H1 (cell line): ENCODE data around the gene OBSCN. TPM values are rescaled to one million over a fixed set of nuclear protein-coding genes. Genes with fewer than 3 reads are reported as not detected.

ENCODE experiments used
- BCL11A ChIP-seq, 2 experiments: IDR thresholded peaks; one replicate each; pipeline ENCODE4 v1.6.1; 2011; ENCODE audit warnings: low read depth in 2 of 2, low read length in 2 of 2, mild to moderate bottlenecking in 2 of 2
- CBX8 ChIP-seq: fragments of 300-800, 300-1000 bp; sonication (generic); IDR thresholded peaks from 2 replicates; pipeline ENCODE4 v1.7.1; 2016; ENCODE audit warnings: low read depth, low read length, borderline replicate concordance
- EGR1 ChIP-seq: IDR thresholded peaks from 2 replicates; pipeline ENCODE4 v1.6.1; 2011; ENCODE audit warnings: low read depth, low read length, borderline replicate concordance
- JUND ChIP-seq: IDR thresholded peaks from 2 replicates; pipeline ENCODE4 v1.6.1; 2011; ENCODE audit warnings: mild to moderate bottlenecking, improper control_type of control experiment, low read length
- SIRT6 ChIP-seq: IDR thresholded peaks from one replicate; pipeline ENCODE4 v1.7.1; 2012; ENCODE audit warnings: low read length, inconsistent platforms
- TAF1 ChIP-seq: IDR thresholded peaks from 2 replicates; pipeline ENCODE4 v1.6.1; 2011; ENCODE audit warnings: mild to moderate bottlenecking, low read depth, low read length
- polyA plus RNA-seq, 7 experiments: library from polyadenylated mRNA; depleted of rRNA in 3 of 7; stranded (reverse) in 5 of 7; unstranded in 2 of 7; fragments of >200 nt in 5 of 7; fragments of 200-250 nt in 2 of 7; gene quantifications; 1 replicate in 5 of 7; 2 replicates in 1 of 7; 4 replicates in 1 of 7; pipeline versions ENCODE4 v1.2.1 to v1.2.3, GENCODE V29; 2011 to 2013; ENCODE audit warnings: missing spikeins in 2 of 7, mixed read lengths in 2 of 7
- total RNA-seq: library from RNA; stranded (reverse); fragmentation: NEBNext Ultra II Directional; extraction: Animal tissue kit (Norgen Biotek cat#: 25700); gene quantifications from 2 replicates; pipeline ENCODE4 v1.2.1, GENCODE V29; 2021
- TF ChIP-seq, protein P1 (sequence below), 3 experiments: IDR thresholded peaks; 1 replicate in 2 of 3; 2 replicates in 1 of 3; pipeline versions ENCODE4 v1.5.1 to v1.6.1; 2011; ENCODE audit warnings: low read length in 3 of 3, mild to moderate bottlenecking in 3 of 3, inconsistent platforms in 2 of 3, low read depth in 1 of 3, moderate library complexity in 1 of 3; ENCODE audit not compliant: insufficient read depth in 1 of 3; ENCODE audit errors: control extremely low read depth in 1 of 3

OBSCN gene
- total and polyA plus RNA-seq, 2 of the 8 experiments (the other 6 are each of a cell fraction or from before 2014, with no cell fraction given), result 7.5 to 28.4 TPM

DNA sequence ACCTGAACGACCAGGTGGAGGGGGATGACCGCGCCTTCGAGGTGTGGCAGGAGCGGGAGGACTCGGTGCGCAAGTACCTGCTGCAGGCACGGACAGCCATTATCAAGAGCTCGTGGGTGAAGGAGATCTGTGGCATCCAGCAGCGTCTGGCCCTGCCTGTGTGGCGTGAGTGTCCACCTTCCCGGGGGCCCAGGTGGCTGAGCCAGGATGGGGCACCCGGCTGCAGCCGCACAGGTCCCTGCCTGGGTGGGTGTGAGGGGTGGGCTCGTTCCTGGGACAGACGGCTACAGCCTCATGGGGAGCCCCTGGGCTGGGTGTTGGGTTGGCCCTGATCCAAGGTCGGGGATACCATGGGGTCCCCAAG, 133.6 kb downstream of the OBSCN start (continued):
- TF ChIP-seq EGR1 (no peak), BCL11A (IDR thresholded peaks at IDR 0.05; ENCODE audit: low read depth in 2 of 2, low read length in 2 of 2) (no peak), CBX8 (no peak), TAF1 (no peak), JUND (no peak), SIRT6 (no peak)
- TF ChIP-seq, protein P1, sequence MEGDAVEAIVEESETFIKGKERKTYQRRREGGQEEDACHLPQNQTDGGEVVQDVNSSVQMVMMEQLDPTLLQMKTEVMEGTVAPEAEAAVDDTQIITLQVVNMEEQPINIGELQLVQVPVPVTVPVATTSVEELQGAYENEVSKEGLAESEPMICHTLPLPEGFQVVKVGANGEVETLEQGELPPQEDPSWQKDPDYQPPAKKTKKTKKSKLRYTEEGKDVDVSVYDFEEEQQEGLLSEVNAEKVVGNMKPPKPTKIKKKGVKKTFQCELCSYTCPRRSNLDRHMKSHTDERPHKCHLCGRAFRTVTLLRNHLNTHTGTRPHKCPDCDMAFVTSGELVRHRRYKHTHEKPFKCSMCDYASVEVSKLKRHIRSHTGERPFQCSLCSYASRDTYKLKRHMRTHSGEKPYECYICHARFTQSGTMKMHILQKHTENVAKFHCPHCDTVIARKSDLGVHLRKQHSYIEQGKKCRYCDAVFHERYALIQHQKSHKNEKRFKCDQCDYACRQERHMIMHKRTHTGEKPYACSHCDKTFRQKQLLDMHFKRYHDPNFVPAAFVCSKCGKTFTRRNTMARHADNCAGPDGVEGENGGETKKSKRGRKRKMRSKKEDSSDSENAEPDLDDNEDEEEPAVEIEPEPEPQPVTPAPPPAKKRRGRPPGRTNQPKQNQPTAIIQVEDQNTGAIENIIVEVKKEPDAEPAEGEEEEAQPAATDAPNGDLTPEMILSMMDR (IDR thresholded peaks at IDR 0.05; ENCODE audit: control extremely low read depth in 1 of 3, insufficient read depth in 1 of 3, low read depth in 1 of 3, low read length in 3 of 3), result no peak
- TF ChIP-seq, all 59 proteins: peak for 0
